Measurements from ENCODE around the gene NUP188. TPM values are rescaled to one million over a fixed set of nuclear protein-coding genes. Genes with fewer than 3 reads are reported as not detected.

The NUP188 gene
- total and polyA plus RNA-seq, 2 donors (not counting 1 experiment from before 2014, with no cell fraction given), result 42.8 to 83.6 TPM

DNA sequence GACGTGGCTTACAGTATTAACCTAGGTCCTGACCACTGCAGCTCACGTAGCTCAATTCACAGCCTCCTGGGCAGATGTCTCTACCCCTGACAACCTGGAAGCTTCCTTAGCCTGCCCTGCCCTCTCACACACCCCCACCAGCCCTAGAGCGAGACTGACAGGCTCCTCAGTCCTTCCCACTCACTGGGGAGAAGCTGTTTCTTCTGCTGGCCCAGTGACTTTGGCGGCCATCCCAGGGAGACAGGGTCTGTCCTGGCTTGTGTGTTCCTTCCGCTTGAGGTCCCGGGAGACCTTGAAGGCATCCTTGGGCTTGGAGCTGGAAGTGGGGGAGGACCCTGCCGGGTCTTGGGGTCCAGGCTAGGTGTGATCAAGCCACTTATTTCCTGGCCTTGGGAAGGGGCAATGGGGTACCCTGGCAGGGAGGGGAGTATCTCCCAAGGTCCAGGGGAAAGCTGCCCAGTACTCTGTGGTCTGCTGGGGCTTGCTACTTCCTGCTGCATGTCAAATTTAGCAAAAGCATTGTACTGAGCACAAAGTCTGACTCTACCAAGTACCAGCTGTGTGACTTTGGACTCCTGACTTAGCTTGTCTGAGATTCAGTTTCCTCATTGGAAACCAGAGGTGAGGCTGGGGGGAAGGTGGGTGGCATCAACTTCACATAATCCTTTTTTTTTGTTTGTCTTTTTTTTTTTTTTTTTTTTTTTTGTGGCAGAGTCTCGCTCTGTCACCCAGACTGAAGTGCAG lies 90.8 kb downstream of the NUP188 start:
- DNase-seq, result peak; percentile 20
- Histone ChIP-seq H3K36me3 (replicated peaks in 1 of 2; ENCODE audit: control extremely low read depth in 1 of 2, control insufficient read depth in 1 of 2, extremely low read depth in 1 of 2, insufficient read depth in 2 of 2, low read length in 1 of 2) (peaks cover 0 to 15% of the 10 kb centered on the region in 2 experiments), H3K9ac (ENCODE audit: low read length) (no peak overlapping the region), H3K4me1 (ENCODE audit: control insufficient read depth in 2 of 2, insufficient read depth in 2 of 2, low read length in 2 of 2) (peaks cover 19 to 25% of the 10 kb centered on the region in 2 donors), H3K79me2 (ENCODE audit: control insufficient read depth, insufficient read depth, low read length) (peaks cover 49% of the 10 kb centered on the region), H2AFZ (ENCODE audit: insufficient read depth, low read depth, low read length, poor library complexity, severe bottlenecking) (no peak overlapping the region), H3K27me3 (replicated peaks in 1 of 4; ENCODE audit: control extremely low read depth in 1 of 4, control insufficient read depth in 3 of 4, insufficient read depth in 4 of 4, low read length in 3 of 4) (no peaks in the 10 kb centered on the region), H3K9me3 (ENCODE audit: control extremely low read depth in 1 of 3, control insufficient read depth in 2 of 3, insufficient read depth in 1 of 3, low read length in 2 of 3) (no peaks in the 10 kb centered on the region), H3K4me2 (replicated peaks; ENCODE audit: low read depth, low read length, poor library complexity, severe bottlenecking) (peak overlapping the region; percentile 92), H4K20me1 (ENCODE audit: control insufficient read depth, insufficient read depth, low read length, poor library complexity, severe bottlenecking) (peaks cover 29% of the 10 kb centered on the region), H3K4me3 (ENCODE audit: control extremely low read depth in 1 of 5, extremely low read depth in 1 of 5, insufficient read depth in 1 of 5, low read depth in 2 of 5, low read length in 4 of 5) (no peak overlapping the region), H3K27ac (ENCODE audit: low read length in 2 of 2) (no peak overlapping the region)
- H3K4me3 Mint-ChIP-seq, result peak overlapping the region; percentile 97
- H3K27ac Mint-ChIP-seq, result no peak overlapping the region
- no peak for ATAC-seq (ENCODE audit: low read depth)
- H3K27me3 Mint-ChIP-seq, result no peaks in the 10 kb centered on the region
- intact Hi-C loops (cut with micrococcal nuclease), result no loop called here
- no peaks in the 10 kb centered on the region for H3K9me3 Mint-ChIP-seq (ENCODE audit: insufficient read depth)
- CTCF ChIA-PET, result interaction anchor here (1.7 kb wide), 1 partner anchor 10 kb away, joined by 7 read pairs; the partner anchor contains the start of gene SH3GLB2
- peaks cover 34% of the 10 kb centered on the region for H3K4me1 Mint-ChIP-seq
- TF ChIP-seq EZH2 (IDR thresholded peaks at IDR 0.05; ENCODE audit: borderline replicate concordance, insufficient read depth, low read depth, low read length, poor library complexity, severe bottlenecking), result no peak
- TF ChIP-seq, protein P1, sequence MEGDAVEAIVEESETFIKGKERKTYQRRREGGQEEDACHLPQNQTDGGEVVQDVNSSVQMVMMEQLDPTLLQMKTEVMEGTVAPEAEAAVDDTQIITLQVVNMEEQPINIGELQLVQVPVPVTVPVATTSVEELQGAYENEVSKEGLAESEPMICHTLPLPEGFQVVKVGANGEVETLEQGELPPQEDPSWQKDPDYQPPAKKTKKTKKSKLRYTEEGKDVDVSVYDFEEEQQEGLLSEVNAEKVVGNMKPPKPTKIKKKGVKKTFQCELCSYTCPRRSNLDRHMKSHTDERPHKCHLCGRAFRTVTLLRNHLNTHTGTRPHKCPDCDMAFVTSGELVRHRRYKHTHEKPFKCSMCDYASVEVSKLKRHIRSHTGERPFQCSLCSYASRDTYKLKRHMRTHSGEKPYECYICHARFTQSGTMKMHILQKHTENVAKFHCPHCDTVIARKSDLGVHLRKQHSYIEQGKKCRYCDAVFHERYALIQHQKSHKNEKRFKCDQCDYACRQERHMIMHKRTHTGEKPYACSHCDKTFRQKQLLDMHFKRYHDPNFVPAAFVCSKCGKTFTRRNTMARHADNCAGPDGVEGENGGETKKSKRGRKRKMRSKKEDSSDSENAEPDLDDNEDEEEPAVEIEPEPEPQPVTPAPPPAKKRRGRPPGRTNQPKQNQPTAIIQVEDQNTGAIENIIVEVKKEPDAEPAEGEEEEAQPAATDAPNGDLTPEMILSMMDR (IDR thresholded peaks at IDR 0.05), result no peak
- POLR2A ChIA-PET, result interaction anchor here (2.8 kb wide), 1 partner anchor 11 kb away, joined by 13 read pairs; the partner anchor contains the start of gene SH3GLB2
- WGBS (ENCODE audit: insufficient coverage), result 88% methylated on average over 6 of the region's 8 CpGs

DNA sequence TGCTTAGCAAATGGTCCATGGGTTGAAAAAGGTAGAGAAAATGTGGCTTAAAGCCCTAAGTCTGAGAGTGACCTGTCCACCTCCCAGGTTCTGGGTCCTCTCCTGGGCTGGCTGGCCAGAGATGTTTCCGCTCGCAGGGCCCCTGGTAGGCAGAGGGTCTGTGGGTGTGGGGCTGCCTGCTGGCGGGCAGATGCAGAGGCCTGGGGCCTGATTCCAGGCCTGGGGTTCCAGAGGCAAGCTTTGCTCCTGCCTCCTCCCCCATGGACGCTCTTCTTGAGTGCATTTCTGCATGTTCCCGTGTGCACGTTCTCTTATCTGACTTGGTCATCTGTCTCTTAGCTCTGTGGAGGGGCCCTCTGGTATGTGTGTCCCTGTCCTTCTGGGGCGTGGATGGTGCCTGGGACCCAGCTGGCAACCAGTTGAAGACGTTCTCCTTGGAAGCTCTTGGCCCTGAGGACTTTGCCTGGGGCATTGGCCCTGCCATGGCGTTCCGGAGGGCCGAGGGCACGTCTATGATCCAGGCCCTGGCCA lies 92.7 kb downstream of the NUP188 start:
- H3K79me2 ChIP-seq (ENCODE audit: control insufficient read depth, insufficient read depth, low read length), result peaks cover 49% of the 10 kb centered on the region
- intact Hi-C loops (cut with micrococcal nuclease), result no loop called here
- no peaks in the 10 kb centered on the region for H3K9me3 ChIP-seq (ENCODE audit: control extremely low read depth in 1 of 3, control insufficient read depth in 2 of 3, insufficient read depth in 1 of 3, low read length in 2 of 3)
- ATAC-seq (ENCODE audit: low read depth) (no peak), DNase-seq (no peak)
- H3K27me3 Mint-ChIP-seq, result no peaks in the 10 kb centered on the region
- peaks cover 29% of the 10 kb centered on the region for H4K20me1 ChIP-seq (ENCODE audit: control insufficient read depth, insufficient read depth, low read length, poor library complexity, severe bottlenecking)
- no peak overlapping the region for H3K27ac ChIP-seq (ENCODE audit: low read length in 2 of 2)
- no peak overlapping the region for H3K4me3 ChIP-seq (ENCODE audit: control extremely low read depth in 1 of 5, extremely low read depth in 1 of 5, insufficient read depth in 1 of 5, low read depth in 2 of 5, low read length in 4 of 5)
- H3K9me3 Mint-ChIP-seq (ENCODE audit: insufficient read depth), result no peaks in the 10 kb centered on the region
- H2AFZ ChIP-seq (ENCODE audit: insufficient read depth, low read depth, low read length, poor library complexity, severe bottlenecking), result no peak overlapping the region
- CTCF ChIA-PET, result no interaction called here
- H3K9ac ChIP-seq (ENCODE audit: low read length), result no peak overlapping the region
- H3K36me3 ChIP-seq (replicated peaks in 1 of 2; ENCODE audit: control extremely low read depth in 1 of 2, control insufficient read depth in 1 of 2, extremely low read depth in 1 of 2, insufficient read depth in 2 of 2, low read length in 1 of 2), result peaks cover 1 to 20% of the 10 kb centered on the region in 2 experiments
- TF ChIP-seq EZH2 (IDR thresholded peaks at IDR 0.05; ENCODE audit: borderline replicate concordance, insufficient read depth, low read depth, low read length, poor library complexity, severe bottlenecking), result no peak
- TF ChIP-seq, protein P1 (IDR thresholded peaks at IDR 0.05), result no peak
- H3K27ac Mint-ChIP-seq, result no peak overlapping the region
- H3K27me3 ChIP-seq (replicated peaks in 1 of 4; ENCODE audit: control extremely low read depth in 1 of 4, control insufficient read depth in 3 of 4, insufficient read depth in 4 of 4, low read length in 3 of 4), result no peaks in the 10 kb centered on the region
- peaks cover 34% of the 10 kb centered on the region for H3K4me1 Mint-ChIP-seq
- POLR2A ChIA-PET, result no interaction called here
- H3K4me3 Mint-ChIP-seq, result no peak overlapping the region
- H3K4me2 ChIP-seq (replicated peaks; ENCODE audit: low read depth, low read length, poor library complexity, severe bottlenecking), result no peak overlapping the region
- peaks cover 19 to 25% of the 10 kb centered on the region in 2 donors for H3K4me1 ChIP-seq (ENCODE audit: control insufficient read depth in 2 of 2, insufficient read depth in 2 of 2, low read length in 2 of 2)
- 96% methylated on average over 12 of the region's 12 CpGs for WGBS (ENCODE audit: insufficient coverage)

Data from B cell (primary cell).